ENCODE measurements around the gene AGAP1. TPM values are rescaled to one million over a fixed set of nuclear protein-coding genes. Genes with fewer than 3 reads are reported as not detected.
A peak's percentile ranks its signal among the peaks of the same experiment; 100 is the strongest.
"Not testable (repeated sequence)": the region's sequence is repeated elsewhere in the genome, so short reads cannot be mapped to it uniquely, and the experiment has no call there.

Gene AGAP1
- total RNA-seq, 2 donors from 2014 or later, result 28.9 to 33.3 TPM

DNA sequence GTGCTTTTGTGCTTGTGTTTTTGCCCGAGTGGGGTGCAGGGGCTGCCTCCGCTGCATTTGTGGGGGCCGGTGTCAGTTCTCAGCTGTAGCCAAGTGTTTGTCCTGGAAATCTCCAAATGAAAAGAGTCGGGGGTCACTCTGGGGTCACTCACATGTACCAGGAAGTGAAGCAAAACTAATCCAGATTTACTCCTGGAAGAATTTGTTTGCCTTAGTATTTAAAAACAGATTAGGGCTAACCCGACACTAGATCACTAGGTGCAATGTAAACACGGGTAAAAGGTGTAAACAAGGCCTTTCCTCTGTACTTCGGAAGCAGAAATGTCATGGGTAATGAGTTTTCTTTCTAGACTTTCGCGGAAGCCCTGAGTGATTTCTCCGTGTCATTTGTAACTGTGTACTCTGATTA lies 624.0 kb downstream of the AGAP1 start:
- peak; percentile 29 for DNase-seq (ENCODE audit: low spot score)
- intact Hi-C loops (cut with DNase I), result no loop called here

DNA sequence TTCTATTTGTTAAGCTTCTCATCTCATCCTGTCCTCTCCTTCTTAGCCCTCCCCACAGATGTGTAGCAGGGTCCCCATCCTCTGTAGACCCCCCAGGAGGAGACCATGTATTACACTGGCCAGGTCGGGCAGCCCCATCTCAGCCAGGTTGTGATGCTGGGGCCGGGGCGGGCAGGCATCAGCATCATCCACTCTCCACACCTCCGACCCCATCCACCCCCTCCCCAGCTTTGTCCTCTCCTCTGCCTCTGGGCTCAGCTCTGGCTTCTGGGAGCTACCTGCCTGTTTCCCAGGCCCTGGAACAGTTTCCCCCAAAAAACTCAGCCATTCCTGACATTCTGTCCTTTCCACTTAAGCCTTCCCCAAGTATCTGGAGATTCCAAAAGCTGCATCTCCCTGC lies 625.2 kb downstream of the AGAP1 start:
- DNase-seq (ENCODE audit: low spot score), result peak; percentile 57
- intact Hi-C loops (cut with DNase I), result no loop called here

DNA sequence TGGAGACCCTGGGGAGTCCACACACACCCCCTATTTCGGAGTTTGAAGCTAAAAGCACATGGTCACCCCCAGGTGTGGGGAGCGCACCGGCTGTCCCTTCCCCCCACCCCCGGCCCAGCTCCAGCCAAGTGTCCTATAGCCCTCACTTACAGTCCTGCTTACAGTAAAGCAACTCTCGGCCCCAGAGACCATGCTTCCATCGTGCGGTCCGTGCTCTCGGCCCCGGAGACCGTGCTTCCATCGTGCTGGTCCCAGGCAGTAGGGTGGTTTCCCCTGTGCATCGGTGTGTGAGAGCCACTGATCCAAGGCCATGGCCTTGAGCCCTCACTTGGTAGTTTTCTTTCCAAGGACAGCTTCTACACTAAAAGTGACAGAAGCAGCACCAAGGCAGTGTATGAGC lies 625.6 kb downstream of the AGAP1 start:
- intact Hi-C loops (cut with DNase I), result no loop called here
- DNase-seq (ENCODE audit: low spot score), result no peak

DNA sequence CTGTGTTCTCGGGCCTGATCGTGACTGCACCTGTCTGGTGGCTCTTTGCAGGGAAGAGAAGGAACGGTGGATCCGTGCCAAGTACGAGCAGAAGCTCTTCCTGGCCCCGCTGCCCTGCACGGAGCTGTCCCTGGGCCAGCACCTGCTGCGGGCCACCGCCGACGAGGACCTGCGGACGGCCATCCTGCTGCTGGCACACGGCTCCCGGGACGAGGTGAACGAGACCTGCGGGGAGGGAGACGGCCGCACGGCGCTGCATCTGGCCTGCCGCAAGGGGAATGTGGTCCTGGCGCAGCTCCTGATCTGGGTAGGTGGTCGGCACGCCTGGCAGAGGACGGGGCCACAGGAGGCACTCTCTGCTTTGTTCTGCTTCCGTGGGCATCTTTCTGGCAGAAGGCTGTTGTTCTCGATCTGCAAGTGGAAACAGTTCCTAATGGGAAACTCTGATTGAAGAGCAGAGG lies 626.3 kb downstream of the AGAP1 start:
- intact Hi-C loops (cut with DNase I), result no loop called here
- no peak for DNase-seq (ENCODE audit: low spot score)

DNA sequence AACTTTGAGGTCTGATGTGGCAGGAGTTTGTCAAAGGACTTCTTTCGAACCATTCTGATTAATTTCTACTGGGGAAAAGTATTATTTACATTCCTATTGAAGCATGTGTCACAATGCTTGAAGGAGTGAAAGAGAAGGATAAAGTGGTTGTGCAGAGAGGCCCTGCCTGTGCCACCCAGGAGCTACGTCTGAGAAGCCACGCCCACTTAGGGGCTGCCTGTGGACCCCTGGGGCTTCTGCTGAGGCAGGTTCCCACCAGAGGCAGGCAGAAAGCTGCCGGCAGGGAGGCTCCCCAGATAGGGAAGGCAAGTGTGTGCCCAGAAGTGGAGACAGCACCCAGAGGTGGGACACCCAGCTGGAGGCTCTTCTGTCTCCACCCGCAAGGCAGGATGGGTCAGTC lies 627.0 kb downstream of the AGAP1 start:
- no peak for DNase-seq (ENCODE audit: low spot score)
- intact Hi-C loops (cut with DNase I), result no loop called here

DNA sequence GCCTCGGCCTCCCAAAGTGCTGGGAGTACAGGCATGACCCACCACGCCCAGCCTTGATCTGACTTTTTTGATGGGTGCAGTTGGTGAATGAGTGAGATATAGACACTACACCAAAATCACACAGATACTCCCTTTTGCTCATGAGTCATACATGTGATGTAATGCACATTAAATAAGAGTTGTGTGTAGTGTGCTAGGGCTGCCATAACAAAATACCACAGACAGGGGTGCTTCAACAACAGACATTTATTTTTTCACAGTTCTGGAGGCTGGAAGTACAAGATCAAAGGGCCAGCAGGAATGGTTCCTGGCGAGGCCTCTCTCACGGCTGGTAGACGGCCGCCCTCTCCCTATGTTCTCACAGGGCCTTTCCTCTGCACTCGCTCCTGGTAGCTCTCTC lies 627.7 kb downstream of the AGAP1 start:
- intact Hi-C loops (cut with DNase I), result no loop called here
- DNase-seq (ENCODE audit: low spot score), result no peak

DNA sequence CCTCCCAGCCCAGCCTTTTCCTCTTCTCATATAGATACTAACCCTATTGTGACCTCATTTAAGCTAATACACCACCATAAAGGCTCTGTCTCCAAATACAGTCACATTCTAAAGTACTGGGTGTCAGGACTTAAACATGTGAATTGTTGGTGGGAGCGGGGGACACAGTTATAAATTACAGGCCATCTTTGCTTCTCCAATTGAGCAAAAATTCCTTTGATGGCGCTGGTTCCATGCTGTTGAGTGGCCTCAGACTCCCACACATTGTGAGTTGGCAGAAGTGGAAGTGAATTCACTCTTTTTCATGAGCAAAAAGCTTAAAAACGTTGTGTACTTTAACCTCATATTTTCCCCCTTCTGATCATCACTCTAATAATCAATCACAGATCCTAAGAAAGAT lies 628.4 kb downstream of the AGAP1 start:
- intact Hi-C loops (cut with DNase I), result no loop called here
- no peak for DNase-seq (ENCODE audit: low spot score)

DNA sequence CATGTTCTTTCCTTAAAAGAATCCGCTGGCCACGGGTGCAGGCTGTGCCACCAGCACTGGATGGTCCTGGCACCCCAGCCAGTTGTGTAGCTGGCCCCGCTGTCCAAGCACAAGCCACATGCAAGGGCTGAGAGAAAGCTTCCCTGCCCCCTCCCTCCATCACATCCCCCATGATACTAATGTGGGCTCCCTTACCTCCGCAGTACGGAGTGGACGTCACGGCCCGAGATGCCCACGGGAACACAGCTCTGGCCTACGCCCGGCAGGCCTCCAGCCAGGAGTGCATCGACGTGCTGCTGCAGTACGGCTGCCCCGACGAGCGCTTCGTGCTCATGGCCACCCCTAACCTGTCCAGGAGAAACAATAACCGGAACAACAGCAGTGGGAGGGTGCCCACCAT lies 629.9 kb downstream of the AGAP1 start:
- intact Hi-C loops (cut with DNase I), result no loop called here
- peak; percentile 76 for DNase-seq (ENCODE audit: low spot score)

DNA sequence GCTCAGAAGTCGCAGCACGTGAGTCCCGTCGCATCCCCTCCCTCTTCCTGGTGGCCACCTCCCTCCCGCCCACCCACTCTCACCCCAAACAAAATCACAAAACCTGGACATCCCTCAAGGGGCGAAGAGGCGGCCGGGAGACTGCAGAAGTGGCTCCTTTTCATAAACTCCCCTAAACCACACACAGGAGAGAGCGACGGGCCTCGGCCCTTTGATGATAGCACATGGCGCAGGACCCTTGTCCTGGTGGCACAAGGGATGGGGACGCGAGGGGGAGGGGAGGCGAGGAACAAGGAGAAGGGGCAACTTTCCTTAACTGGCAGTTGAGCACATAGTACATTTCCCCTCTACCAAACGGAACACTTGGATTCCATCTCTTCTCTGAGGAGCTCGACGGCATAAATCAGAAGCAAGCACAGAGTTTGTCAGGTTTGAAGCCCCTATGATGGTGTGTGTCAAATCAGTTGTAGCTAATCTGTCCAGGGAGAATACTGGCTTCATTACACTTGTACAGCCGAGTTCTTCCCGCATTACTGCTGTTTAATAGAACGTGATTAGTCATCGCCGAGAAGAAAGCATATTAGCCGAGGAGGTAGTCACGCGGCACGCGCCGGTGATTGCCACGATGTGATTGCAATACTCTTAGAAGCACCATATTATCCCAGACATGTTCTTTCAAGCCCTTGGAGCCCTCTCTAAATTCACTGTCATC lies 630.5 kb downstream of the AGAP1 start:
- peak; percentile 61 for DNase-seq (ENCODE audit: low spot score)
- intact Hi-C loops (cut with DNase I), result no loop called here

DNA sequence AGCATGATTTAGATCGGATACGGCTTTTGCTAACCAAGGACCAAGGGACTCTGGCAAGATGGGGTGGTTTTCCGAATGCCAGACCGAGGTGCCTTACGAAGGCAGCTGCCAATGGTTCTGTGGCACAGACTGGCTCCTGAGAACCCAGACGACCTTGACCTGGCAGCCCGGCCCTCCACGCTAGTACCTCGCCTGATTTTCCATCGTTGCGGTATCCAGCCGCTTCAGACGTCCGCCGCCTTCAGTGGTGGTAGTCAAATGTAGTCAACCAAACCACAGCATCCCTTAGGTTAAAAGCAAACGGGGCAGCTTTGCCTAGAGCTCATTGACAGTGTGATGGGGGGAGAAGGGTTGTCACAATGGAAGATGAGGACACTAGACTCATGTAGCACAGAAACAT lies 631.7 kb downstream of the AGAP1 start:
- DNase-seq (ENCODE audit: low spot score), result peak; percentile 61
- intact Hi-C loops (cut with DNase I), result no loop called here

DNA sequence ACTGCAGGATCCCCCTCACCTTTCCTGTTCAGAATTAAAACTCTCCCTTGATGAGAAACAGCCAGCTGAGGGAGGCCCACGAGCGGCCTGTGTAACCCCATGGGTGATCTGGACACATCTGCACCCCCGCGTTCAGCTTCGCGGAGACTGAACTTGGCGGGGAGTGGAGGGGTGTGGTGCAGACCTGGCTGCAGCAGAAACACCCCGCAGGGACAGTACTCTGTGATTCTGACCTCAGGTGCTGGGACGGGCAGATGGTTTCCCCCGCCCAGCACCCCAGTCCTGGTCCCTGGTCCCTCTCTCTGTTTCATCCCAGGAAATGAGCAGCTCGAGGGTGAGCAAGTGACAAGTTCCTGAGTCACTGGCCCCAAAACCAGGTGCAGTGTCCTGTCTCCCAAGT lies 633.2 kb downstream of the AGAP1 start:
- intact Hi-C loops (cut with DNase I), result no loop called here
- peak; percentile 69 for DNase-seq (ENCODE audit: low spot score)

DNA sequence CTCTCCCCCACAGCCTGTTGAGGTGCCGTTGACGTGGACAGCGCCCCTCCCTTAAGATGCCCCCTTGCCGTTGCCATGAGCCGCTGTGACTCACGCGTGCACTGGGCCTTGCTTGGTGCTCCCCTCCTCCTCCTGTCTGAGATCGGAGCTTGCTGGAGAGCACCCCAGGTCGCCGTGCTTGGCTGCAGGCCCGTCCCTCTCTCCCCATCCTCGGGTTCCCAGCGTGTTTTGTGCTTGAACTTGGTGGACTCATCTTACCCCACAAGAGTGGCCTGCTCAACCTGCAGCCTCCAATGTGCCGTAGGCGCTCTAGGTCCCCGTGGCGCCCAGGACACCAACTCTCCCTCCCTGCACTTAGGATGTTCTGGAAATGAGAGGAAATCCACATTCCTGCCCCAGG lies 634.5 kb downstream of the AGAP1 start:
- intact Hi-C loops (cut with DNase I), result no loop called here
- DNase-seq (ENCODE audit: low spot score), result peak; percentile 70

DNA sequence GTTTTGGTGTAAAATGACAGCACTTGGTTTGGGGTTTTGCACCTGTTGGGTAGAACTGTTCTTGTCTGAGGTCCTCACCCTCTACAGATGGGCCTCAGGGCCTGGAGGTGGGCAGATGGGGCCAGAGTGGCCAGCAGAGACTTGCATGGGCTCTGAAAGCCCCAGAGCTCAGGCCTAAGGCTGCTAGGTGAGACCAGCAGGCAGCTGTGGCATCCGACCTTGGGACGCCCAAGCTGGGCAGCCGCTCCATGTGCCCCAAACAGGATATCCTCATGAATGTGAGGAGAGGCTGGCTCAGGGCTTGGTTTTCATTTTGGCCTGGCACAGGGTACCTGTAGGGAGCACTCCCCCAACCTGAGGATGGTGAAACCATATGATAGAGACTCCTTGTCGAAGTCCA lies 636.1 kb downstream of the AGAP1 start:
- DNase-seq (ENCODE audit: low spot score), result no peak
- intact Hi-C loops (cut with DNase I), result no loop called here

DNA sequence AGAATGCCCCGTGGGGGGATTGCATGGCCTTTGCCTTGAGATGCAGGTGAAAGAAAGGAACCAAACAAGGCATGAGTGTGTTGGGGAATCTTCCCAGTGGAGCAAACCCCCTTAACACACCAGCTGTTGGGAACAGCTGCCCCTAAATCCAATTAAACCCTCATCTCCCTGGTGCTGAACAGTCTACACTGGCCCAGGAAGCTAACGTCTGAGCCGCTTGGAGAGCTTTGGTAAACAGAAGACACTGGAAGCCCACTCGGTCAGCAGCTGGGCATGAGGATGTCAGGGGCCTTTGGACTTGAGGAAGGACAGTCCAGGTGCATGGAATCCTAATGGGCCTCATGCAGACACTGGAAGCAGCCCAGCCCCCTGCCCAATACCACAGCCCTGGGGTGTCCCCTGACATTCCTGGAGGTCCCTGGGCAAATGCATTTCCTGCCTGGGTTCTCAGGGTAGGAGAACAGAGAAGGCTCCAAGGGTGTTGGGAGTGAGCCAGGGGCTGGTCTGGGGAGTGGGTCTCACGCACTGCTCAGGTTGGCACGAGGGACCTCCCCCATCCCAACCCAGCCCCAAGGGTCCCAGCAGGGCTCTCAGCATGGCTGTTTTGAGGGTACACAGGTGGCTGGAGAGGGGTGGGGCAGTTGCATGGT lies 636.6 kb downstream of the AGAP1 start:
- DNase-seq (ENCODE audit: low spot score), result no peak
- intact Hi-C loops (cut with DNase I), result no loop called here

DNA sequence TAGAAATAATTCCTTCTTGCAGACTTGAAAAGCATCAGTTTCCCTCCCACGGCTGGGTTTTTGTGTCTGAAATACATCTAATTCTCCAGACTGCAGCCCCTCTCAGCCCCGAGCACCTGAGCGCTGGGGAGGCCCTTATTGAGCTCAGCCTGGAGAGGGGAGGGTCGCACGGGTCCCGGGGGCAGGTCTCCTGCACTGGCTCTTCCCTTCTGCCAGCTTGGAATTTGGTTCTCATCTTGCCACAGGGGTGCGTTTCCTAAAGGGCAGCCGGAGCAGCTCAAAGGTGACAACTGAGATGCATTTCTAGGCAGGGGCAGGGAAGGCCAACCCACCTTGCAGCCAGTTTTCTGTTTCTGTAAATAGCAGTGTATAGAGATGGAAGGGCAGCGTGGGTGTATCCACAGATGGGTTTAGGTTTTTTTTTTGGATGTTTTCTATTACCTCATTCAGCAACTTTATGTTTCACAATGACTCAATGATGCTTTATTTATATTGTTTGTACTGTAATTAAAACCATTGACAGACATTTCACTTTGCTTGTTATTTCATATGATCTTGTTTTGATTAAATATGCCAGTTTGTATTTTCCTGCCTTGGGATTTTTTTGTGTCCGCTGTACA lies 637.3 kb downstream of the AGAP1 start:
- DNase-seq (ENCODE audit: low spot score), result no peak

DNA sequence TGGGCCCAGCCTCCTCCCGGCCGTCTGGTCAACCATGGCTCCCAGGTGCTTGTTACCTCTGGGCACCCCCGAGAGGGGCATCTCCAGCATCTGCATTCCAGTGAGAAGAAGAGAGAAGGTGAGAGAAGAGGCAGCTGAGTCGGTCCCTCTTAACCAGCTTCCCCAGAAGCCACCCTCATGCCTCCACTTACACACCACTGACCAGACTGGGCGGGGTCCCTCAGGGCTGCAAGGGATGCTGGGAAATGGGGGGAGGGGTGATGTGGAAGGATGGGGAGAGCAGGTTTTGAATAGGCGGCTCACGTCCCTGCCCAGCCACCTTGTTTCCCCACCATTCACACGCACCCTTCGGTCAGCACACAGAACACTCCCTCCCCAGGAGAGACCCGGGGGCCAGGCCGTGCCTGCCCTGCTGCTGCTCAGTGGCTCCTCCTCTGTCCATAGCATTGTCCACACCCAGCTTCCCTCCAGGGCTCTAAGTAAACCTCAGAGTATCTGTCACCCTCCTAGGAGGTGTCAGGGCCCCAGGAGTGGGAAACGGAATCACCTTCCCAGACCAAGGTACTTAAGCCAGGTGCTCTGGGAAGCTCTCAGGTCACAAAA lies 639.7 kb downstream of the AGAP1 start:
- intact Hi-C loops (cut with DNase I), result no loop called here
- no peak for DNase-seq (ENCODE audit: low spot score)

More for the DNA sequence above, 637.3 kb downstream of the AGAP1 start:
- intact Hi-C loops (cut with DNase I), result no loop called here

DNA sequence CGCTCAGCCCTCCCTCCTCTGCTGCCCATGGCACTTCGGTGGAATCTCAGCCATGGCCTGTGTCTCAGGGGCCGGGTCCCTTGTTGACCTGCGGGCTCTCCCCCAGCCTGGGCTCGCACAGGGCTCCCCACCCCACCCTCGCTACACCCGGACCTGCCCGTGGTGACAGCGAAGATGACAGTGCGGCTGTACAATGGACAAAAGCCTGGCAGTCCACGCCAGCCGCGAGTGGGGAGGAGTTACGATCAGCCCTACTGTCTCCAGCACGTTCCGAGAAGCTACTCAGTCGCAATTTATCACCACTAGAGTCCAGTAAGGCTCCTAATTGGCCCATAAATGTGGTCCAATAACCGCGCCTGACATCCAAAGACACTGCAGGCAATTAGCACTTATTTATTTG lies 642.7 kb downstream of the AGAP1 start:
- intact Hi-C loops (cut with DNase I), result no loop called here

DNA sequence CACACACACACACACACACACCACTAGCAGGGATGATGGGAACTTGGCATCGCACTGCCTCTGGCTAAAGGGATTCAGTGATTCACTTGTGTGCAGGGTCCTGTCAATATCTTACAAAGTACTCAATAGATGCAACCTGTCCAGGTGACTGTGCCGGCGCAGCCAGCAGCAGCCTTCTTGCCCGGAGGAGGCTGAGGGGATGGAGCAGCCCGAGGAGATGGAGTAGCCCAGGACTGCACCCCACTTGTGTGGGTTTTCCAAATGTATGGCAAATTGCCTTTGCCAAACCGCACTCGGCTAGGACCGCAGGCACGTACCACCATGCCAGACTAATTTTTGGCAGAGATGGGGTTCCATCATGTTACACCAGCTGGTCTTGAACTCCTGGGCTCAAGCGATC lies 643.2 kb downstream of the AGAP1 start:
- peak; percentile 75 for DNase-seq (ENCODE audit: low spot score)
- intact Hi-C loops (cut with DNase I), result no loop called here

More for the DNA sequence above, 642.7 kb downstream of the AGAP1 start:
- DNase-seq (ENCODE audit: low spot score), result peak; percentile 72

DNA sequence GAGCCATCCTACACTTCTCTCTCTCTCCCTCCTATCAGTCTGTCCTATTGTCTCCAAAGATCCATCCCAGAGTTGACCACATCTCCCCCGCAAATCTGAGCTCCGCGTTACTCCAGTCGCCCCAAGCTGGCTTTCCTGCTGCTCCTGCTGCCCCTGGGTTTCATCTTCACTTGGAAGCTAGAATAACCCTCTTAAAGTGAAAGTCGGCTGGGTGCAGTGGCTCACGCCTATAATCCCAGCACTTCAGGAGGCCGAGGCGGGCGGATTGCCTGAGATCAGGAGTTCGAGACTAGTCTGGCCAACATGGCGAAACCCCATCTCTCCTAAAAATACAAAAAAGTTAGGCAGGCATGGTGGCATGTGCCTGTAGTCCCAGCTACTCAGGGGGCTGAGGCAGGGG lies 647.8 kb downstream of the AGAP1 start:
- peak; percentile 56 for DNase-seq (ENCODE audit: low spot score)
- intact Hi-C loops (cut with DNase I), result not testable (repeated sequence)

DNA sequence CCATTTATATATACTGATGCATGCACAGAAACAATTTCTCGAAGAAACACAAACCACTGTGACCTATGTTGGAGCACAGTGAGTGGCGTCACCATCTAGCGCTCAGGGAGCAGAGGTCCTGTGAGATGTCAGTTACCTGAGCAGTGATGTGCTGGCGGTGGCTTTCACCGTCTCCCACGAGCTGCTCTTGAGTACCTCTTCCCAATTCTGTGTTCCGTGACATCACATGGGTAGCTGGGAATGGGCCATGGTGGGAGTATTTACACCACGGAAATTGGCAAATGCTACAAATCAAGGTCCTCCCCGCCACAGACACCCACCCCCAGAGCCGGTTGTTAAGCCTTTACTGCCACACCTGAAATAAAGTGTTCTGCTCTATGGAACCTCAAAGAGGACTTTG lies 650.0 kb downstream of the AGAP1 start:
- DNase-seq (ENCODE audit: low spot score), result peak; percentile 43
- intact Hi-C loops (cut with DNase I), result no loop called here
